GM19455 (cell line): Measurements from ENCODE around the gene RANGAP1.

Experiments used
- ATAC-seq: cut with Tn5 transposase; IDR thresholded peaks from one replicate; pipeline ENCODE4 v1.9.1; 2021; ENCODE audit not compliant: unreplicated experiment

RANGAP1 gene, protein sequence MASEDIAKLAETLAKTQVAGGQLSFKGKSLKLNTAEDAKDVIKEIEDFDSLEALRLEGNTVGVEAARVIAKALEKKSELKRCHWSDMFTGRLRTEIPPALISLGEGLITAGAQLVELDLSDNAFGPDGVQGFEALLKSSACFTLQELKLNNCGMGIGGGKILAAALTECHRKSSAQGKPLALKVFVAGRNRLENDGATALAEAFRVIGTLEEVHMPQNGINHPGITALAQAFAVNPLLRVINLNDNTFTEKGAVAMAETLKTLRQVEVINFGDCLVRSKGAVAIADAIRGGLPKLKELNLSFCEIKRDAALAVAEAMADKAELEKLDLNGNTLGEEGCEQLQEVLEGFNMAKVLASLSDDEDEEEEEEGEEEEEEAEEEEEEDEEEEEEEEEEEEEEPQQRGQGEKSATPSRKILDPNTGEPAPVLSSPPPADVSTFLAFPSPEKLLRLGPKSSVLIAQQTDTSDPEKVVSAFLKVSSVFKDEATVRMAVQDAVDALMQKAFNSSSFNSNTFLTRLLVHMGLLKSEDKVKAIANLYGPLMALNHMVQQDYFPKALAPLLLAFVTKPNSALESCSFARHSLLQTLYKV

GRCh38 chr22:41285820-41286638 is at the start of gene RANGAP1:
TSS of gene RANGAP1 (minus strand) at chr22:41286187. CDS start at chr22:41281044, 5,143 bp downstream.
- ATAC-seq: peak; percentile 86

DNA sequence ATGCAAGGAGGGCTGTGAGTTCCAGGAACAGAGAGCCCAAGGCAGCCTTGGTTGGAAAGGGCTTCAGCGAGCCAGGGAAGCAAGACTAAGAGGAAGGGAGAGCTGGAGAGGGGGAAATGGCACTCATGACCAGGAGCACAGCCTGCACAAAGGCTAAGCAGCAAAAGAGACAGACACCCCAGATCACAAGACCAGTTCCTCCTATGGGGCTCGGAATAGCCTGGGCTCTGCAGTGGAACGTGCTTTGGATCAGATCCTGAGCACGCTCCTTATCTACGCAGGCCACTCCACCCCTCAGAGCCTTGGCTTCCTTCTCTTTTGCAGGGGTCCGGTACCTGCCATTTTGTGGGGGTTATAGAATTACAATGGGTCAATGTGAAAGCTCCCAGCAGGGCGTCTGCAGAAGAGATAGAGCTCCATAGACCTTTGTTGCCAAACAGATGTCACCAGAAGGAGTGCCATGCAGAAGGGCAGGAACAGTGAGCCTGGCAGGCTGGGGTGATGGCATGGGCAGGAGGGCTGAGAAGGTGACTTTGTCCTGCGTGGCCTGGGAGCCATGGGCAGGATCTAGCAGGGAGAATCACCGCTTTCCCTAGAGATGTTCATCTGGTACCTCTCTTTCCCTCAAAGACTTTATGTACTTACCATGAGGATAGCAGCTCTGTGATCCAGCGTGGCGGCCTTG is 49.1 kb upstream of the RANGAP1 start:
- no peak for ATAC-seq

GRCh38 chr22:41334215-41334614 is 48.2 kb upstream of the RANGAP1 start:
- no peak for ATAC-seq

GRCh38 chr22:41333806-41334205 is 47.8 kb upstream of the RANGAP1 start:
- ATAC-seq: no peak

DNA sequence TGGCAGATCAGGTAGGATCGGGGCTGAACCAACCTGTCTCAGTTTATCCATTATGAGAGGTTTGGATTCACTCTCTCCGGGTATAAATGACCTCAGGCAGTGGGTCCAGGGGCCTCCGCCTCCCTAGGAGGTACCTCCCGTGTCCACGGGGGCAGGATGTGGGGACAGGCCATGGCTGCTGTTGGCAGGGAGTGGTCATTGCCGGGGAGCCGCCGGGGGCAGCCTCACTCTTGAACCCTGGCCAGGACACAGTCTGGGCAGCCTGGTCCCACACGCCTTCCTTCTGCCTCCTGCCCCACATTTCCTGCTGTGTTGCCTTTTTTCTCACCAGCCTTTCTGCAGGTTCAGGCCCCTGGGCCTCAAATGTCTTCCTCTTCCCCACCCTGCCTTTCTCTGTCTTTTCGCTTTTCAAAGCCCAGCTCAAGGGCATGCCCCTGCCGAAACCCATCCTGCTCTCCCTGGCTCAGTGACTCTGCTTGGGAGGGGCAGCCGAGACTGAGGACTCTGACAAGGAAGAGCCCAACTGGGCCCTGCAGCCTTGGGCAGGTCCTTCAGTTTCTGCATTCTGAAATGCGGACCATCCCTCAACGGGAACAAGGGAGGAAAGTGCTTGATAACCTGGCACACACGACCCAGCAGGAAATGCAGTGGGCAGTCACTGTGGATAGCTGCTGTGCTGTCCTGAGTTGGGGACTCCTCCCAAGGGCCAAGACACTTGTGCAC is 46.4 kb upstream of the RANGAP1 start:
- no peak for ATAC-seq

GRCh38 chr22:41330169-41330568 is 44.2 kb upstream of the RANGAP1 start:
- no peak for ATAC-seq

- ATAC-seq: no peak
These were observed 41.1 kb upstream of the RANGAP1 start for GRCh38 chr22:41327124-41327523.

DNA sequence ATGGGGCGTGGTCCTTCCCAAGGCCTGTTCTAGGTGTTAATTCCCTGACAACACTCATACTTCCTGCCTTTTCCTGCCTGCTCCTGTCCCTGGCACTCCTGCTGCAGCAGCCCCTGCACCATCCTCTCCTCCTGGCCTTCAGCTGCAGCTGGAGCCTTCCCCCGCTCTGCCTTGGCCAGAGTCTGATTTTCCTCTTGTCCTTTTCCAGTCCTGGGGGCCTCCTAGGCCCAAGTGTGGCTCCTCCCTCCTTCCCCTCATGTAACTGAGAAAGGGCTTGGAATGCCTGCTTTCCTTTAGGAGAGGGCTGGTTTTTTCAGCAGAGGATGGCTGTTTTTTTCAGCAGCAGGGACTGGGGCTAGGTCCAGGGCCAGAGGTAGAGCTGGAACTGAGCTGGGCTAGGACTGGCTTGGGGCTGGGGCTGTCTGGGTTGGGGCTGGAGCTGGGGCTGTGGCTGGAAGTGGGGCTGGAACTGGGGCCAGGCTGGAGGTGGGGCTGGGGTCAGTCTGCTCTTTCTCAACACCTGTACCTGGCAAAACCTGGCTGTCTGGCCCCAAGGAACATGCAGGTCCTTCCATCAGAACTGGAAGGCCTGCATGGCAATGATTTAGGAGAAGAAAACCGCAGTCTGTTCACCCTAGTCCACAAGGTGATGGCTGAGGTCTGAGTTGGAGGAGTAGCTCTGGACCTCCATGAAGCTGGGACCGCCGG is 39.0 kb upstream of the RANGAP1 start:
- ATAC-seq: no peak

DNA sequence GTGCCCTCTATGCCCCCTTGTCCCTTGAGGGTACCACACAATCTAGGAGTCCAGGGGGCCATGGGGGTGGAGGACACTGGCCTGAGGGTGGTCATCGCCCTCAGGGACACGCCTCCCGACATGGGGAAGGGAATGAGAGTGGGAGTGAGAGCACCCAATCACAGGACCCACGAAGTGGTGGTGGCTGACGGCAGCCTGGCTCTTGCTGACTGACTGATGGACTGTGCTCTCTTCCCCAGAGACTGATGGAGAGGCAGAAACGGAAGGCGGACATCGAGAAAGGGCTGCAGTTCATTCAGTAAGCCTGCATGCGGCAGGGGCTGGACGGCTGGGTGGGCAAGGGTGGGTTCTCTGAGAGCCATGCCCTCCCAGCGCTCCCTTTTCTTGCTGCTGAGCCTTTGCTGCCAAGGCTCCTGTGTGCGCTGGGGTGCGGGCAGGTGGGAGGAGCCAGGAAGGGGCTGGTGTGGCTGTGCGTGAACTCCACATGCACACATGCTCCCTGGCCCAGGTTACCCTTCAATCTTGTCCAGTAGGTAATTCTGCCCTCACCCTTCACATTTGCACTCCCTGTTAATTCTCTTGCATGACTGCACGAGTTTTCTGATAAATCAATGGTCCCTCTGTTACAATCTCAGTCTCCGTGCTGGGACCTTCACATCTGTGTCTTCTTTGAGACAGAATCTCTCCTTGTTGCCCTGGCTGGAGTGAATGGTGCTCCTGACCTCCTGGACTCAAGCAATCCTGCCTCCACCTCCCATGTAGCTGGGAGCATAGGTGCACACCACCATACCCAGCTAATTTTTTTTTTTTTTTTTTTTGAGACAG is 34.6 kb upstream of the RANGAP1 start:
- ATAC-seq: no peak

DNA sequence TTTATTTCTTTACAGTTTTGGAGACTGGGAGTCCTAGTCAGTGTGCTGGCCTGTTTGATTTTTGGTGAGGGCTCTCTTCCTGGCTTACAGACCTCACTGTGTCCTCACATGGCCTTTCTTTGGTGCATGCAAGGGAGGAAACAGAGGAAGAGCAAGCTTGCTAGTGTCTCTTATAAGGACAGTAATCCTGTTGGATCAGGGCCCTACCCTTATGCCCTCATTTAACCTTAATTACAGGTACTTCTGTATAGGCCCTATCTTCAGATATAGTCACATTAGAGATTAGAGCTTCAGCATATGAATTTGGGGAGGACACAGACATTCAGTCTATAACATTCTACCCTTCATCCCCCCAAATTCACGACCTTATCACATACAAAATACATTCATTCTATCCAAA is 29.6 kb upstream of the RANGAP1 start:
- ATAC-seq: no peak

DNA sequence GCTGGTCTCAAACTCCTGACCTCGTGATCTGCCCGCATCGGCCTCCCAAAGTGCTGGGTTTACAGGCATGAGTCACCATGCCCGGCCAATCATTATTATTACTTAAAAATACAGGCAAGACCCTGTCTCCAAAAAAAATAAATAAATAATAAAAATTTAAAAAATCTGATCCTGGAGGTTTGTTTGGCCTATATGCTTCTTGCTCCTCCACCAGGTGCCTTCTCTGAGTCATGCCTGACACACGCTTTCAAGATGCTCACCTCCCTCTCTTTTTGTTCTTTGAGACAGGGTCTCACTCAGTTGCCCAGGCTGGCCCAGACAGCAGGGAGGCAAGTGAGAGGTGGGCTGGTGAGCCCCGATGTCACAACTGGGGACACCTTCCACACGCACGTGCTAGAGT is 28.8 kb upstream of the RANGAP1 start:
- no peak for ATAC-seq

- no peak for ATAC-seq
These were observed 25.5 kb upstream of the RANGAP1 start for GRCh38 chr22:41311487-41311886.

GRCh38 chr22:41310336-41310735 is 24.3 kb upstream of the RANGAP1 start:
- ATAC-seq: no peak

DNA sequence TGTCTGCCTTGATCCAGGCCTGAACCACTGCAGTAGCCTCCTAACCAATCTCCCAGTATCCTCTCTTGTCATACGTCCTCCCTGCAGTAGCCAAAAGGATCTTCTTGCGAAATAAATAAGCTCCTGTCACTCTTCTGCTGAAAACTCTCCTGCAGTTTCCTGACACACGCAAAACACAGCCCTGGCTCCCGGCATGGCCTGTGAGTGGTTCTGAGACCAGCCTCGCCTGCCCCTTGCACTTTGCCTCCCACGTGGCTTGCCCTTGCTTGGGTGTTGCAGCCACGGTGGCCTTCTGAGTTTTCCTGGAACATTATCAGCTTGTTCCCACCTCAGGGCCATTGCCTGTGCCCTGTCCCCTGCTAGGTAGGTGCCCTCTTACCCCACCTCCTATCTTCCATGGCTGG is 22.6 kb upstream of the RANGAP1 start:
- no peak for ATAC-seq

DNA sequence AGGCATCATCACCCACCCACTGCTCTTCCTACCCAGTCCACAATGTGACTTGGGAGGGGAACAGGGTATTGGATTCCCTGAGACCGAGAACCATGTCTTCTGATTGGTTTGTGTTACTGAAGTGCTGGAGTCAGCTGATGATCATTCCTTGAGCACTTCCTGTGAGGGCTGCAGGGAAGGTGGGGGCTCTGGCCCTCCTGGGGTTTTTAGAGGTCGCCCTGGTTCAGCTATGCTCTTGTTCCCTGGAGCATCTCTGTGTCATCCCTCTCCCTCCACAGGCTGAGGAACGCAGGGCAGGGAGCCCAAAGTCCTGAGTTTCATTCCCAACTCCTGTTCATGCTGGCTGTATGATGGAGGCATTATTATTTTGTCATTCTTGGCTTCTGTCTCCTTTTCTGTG is 22.1 kb upstream of the RANGAP1 start:
- ATAC-seq: no peak

GRCh38 chr22:41305646-41306045 is 19.7 kb upstream of the RANGAP1 start:
- no peak for ATAC-seq

GRCh38 chr22:41302811-41303210 is 16.8 kb upstream of the RANGAP1 start:
- no peak for ATAC-seq

- no peak for ATAC-seq
These were observed 16.2 kb upstream of the RANGAP1 start for GRCh38 chr22:41302021-41302767.
